Panc1 (cell line): ENCODE results near the gene PLEKHG4B. TPM values are rescaled to one million over a fixed set of nuclear protein-coding genes. Genes with fewer than 3 reads are reported as not detected.

Experiments used
- ATAC-seq: fragments of 200-7000 bp; cut with Tn5 transposase; 2 replicates; pipeline ENCODE4 v1.9.1; 2020; ENCODE audit warnings: mild to moderate bottlenecking, moderate library complexity
- BruUV-seq: library from RNA; stranded (reverse); fragments of 400-500 nt; replicated peaks from 2 replicates; lab custom pipeline; 2021; lab: Mats Ljungman, UMichigan
- CTCF ChIA-PET: fragments of 300-600 bp; sonication (Branson Sonifier 250); formaldehyde crosslinking; loops from one replicate; lab custom pipeline; 2022; ENCODE audit warnings: antibody characterized with exemption; lab: Charles Lee
- POLR2A ChIA-PET: fragments of 300-600 bp; sonication (Branson Sonifier 250); formaldehyde crosslinking; loops from one replicate; lab custom pipeline; 2022; ENCODE audit warnings: antibody characterized with exemption; lab: Charles Lee
- DNase-seq: peaks from one replicate; pipeline ENCODE4 v3.0.0-alpha.2; 2010; ENCODE audit warnings: low read depth, low spot score
- H3K27ac ChIP-seq: 2 replicates; pipeline ENCODE4 v1.5.1; 2011; ENCODE audit warnings: mild to moderate bottlenecking, low read length, inconsistent platforms
- H3K27me3 ChIP-seq: fragments of 200-500 bp; sonication (Bioruptor generic); 2 replicates; pipeline ENCODE4 v1.6.0; 2014; ENCODE audit warnings: low read length, inconsistent platforms; ENCODE audit not compliant: control insufficient read depth, insufficient read depth
- H3K36me3 ChIP-seq: fragments of 200-500 bp; sonication (Bioruptor generic); 2 replicates; pipeline ENCODE4 v1.5.1; 2014; ENCODE audit warnings: inconsistent platforms, mild to moderate bottlenecking, low read length, moderate library complexity; ENCODE audit not compliant: control insufficient read depth, insufficient read depth
- H3K4me1 ChIP-seq: 2 replicates; pipeline ENCODE4 v1.5.1; 2011; ENCODE audit warnings: inconsistent platforms, mild to moderate bottlenecking, low read length, moderate library complexity; ENCODE audit not compliant: control insufficient read depth, insufficient read depth
- H3K4me3 ChIP-seq, 2 experiments: 2 replicates each; pipeline ENCODE4 v1.5.1; 2011 to 2012; ENCODE audit warnings: low read depth in 2 of 2, low read length in 2 of 2, mild to moderate bottlenecking in 2 of 2, inconsistent platforms in 1 of 2, moderate library complexity in 1 of 2
- H3K9me3 ChIP-seq: fragments of 200-500 bp; sonication (Bioruptor generic); 2 replicates; pipeline ENCODE4 v1.5.1; 2014; ENCODE audit warnings: low read depth, mild to moderate bottlenecking, inconsistent platforms, low read length, moderate library complexity; ENCODE audit not compliant: control insufficient read depth, insufficient read depth
- POLR2AphosphoS5 ChIP-seq: IDR thresholded peaks from 2 replicates; pipeline ENCODE4 v1.6.1; 2012; ENCODE audit warnings: mild to moderate bottlenecking, low read depth, low read length, moderate library complexity
- SIN3A ChIP-seq: IDR thresholded peaks from 2 replicates; pipeline ENCODE4 v1.6.1; 2012; ENCODE audit warnings: low read depth, mild to moderate bottlenecking, low read length, moderate library complexity, borderline replicate concordance; ENCODE audit not compliant: insufficient read depth
- TCF7L2 ChIP-seq: IDR thresholded peaks from 2 replicates; pipeline ENCODE4 v1.6.1; 2011; ENCODE audit warnings: mild to moderate bottlenecking, low read depth, low read length, inconsistent platforms
- in situ Hi-C: cut with HindIII; loops from 2 replicates; pipeline ENCODE4 v1.10.0; 2016; ENCODE audit warnings: low sequenced_read_pairs, low pct_unique_long_range_greater_than_20kb
- intact Hi-C: fragments of 100-400 bp; cut with micrococcal nuclease; formaldehyde crosslinking; loops from one replicate; pipeline ENCODE4 v1.10.0; 2022; ENCODE audit not compliant: unreplicated experiment
- total RNA-seq: library from RNA; stranded (reverse); gene quantifications from one replicate; pipeline ENCODE4 v1.2.1, GENCODE V29; 2021; ENCODE audit not compliant: unreplicated experiment
- TF ChIP-seq, protein P1 (sequence below): fragments of 450-650 bp; IDR thresholded peaks from 2 replicates; pipeline ENCODE4 v1.5.1; 2017; ENCODE audit warnings: mild to moderate bottlenecking
- TF ChIP-seq, protein P2 (sequence below), 2 experiments: IDR thresholded peaks; 2 replicates each; pipeline ENCODE4 v1.6.1; 2011 to 2012; ENCODE audit warnings: low read depth in 2 of 2, control low read depth in 1 of 2, low read length in 1 of 2, mild to moderate bottlenecking in 1 of 2, moderate library complexity in 1 of 2; ENCODE audit not compliant: insufficient read depth in 1 of 2

Gene PLEKHG4B
- total RNA-seq, 1 experiment from 2014 or later = 8.9 TPM

DNA sequence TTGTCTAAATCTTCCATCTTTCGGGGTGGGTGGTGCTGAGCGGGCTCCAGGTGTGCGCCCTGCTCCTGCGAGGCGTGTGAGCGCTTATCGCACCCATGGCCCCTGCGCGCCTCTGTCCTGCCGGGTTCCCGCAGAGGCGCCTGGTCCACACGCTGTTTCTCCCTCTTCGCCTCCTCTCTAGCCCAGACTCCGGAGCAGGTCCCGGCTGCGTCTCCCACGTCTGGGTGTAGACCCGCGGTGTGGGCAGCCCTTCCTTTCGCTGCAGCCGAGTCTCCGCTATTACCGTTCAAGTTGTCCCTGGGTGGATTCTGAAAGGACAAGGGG lies 40.5 kb upstream of the PLEKHG4B start:
- Histone ChIP-seq H3K36me3 (no peaks in the 10 kb centered on the region; the same call in 1 of the 2 replicates), H3K4me3 (no peak overlapping the region), H3K27me3 (no peaks in the 10 kb centered on the region), H3K9me3 (no peaks in the 10 kb centered on the region), H3K27ac (no peak overlapping the region), H3K4me1 (peaks cover 19% of the 10 kb centered on the region)
- intact Hi-C loops = no loop called here
- POLR2A ChIA-PET = no interaction called here
- in situ Hi-C loops = no loop called here
- TF ChIP-seq, protein P1, sequence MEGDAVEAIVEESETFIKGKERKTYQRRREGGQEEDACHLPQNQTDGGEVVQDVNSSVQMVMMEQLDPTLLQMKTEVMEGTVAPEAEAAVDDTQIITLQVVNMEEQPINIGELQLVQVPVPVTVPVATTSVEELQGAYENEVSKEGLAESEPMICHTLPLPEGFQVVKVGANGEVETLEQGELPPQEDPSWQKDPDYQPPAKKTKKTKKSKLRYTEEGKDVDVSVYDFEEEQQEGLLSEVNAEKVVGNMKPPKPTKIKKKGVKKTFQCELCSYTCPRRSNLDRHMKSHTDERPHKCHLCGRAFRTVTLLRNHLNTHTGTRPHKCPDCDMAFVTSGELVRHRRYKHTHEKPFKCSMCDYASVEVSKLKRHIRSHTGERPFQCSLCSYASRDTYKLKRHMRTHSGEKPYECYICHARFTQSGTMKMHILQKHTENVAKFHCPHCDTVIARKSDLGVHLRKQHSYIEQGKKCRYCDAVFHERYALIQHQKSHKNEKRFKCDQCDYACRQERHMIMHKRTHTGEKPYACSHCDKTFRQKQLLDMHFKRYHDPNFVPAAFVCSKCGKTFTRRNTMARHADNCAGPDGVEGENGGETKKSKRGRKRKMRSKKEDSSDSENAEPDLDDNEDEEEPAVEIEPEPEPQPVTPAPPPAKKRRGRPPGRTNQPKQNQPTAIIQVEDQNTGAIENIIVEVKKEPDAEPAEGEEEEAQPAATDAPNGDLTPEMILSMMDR = no peak
- TF ChIP-seq TCF7L2 = no peak
- TF ChIP-seq, protein P2, sequence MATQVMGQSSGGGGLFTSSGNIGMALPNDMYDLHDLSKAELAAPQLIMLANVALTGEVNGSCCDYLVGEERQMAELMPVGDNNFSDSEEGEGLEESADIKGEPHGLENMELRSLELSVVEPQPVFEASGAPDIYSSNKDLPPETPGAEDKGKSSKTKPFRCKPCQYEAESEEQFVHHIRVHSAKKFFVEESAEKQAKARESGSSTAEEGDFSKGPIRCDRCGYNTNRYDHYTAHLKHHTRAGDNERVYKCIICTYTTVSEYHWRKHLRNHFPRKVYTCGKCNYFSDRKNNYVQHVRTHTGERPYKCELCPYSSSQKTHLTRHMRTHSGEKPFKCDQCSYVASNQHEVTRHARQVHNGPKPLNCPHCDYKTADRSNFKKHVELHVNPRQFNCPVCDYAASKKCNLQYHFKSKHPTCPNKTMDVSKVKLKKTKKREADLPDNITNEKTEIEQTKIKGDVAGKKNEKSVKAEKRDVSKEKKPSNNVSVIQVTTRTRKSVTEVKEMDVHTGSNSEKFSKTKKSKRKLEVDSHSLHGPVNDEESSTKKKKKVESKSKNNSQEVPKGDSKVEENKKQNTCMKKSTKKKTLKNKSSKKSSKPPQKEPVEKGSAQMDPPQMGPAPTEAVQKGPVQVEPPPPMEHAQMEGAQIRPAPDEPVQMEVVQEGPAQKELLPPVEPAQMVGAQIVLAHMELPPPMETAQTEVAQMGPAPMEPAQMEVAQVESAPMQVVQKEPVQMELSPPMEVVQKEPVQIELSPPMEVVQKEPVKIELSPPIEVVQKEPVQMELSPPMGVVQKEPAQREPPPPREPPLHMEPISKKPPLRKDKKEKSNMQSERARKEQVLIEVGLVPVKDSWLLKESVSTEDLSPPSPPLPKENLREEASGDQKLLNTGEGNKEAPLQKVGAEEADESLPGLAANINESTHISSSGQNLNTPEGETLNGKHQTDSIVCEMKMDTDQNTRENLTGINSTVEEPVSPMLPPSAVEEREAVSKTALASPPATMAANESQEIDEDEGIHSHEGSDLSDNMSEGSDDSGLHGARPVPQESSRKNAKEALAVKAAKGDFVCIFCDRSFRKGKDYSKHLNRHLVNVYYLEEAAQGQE (IDR thresholded peaks at IDR 0.05; ENCODE audit: insufficient read depth in 1 of 2, low read depth in 2 of 2, low read length in 1 of 2) = no peak
- TF ChIP-seq SIN3A = no peak
- TF ChIP-seq POLR2AphosphoS5 = no peak
- ATAC-seq (no peak), DNase-seq (no peak)
- CTCF ChIA-PET = no interaction called here
- no TSS peak for BruUV-seq

DNA sequence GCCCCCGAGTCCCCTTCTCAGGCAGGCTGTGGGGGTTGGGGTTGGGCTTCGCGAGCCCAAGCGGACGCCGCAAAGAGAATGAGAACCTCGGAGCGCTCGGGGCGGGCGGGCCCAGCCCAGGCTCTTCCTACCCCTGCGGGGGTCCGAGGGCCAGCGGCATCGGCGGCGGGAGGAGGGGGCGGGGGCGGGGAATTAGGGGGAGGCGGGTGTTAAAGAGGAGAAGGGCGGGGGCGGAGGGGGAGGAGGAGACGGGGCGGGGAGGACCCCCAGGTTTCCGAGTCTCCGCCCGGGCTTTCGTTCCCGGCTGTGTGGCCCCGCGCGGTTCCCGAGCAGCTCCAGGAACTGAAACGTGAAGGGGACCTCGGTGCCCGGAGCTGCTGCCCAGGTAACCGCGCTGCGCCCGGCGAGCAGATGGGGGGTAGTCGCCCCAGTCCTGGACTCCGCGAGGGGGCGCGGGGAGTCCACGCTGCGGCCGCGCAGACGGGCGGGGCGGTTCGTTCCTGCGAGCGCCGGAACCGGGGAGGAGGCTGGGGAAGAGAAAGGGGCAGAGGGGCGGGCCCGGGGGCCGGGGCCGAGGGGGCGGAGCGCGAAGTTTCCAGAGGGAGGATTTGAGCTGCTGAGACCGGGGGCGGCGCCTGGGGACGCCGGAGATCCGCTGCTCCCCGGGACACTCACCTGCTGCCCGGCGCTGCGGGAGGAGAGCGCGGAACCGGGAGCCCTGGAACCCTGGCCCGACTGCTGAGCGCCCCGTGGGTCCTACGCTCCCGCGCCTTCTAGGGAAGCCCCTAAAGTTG lies 38.4 kb upstream of the PLEKHG4B start:
- ChIA-PET POLR2A (no interaction called here), CTCF (interaction anchor here (0.6 kb wide), 1 partner anchor 135 kb away, joined by 3 read pairs; no protein-coding TSS in a partner anchor)
- in situ Hi-C loops (no loop called here), intact Hi-C loops (no loop called here)
- Histone ChIP-seq H3K4me1 (peaks cover 17% of the 10 kb centered on the region), H3K9me3 (no peaks in the 10 kb centered on the region), H3K36me3 (no peaks in the 10 kb centered on the region; the same call in 1 of the 2 replicates), H3K27ac (peak overlapping the region; percentile 65; the same call in 1 of the 2 replicates), H3K4me3 (peak overlapping the region; percentile 60 to 66), H3K27me3 (no peaks in the 10 kb centered on the region)
- TF ChIP-seq POLR2AphosphoS5 (no peak), SIN3A (no peak)
- TF ChIP-seq, protein P1 = peak; percentile 64
- TF ChIP-seq, protein P2 (IDR thresholded peaks at IDR 0.05; ENCODE audit: insufficient read depth in 1 of 2, low read depth in 2 of 2, low read length in 1 of 2) = no peak
- peak; percentile 95 for ATAC-seq
- BruUV-seq = no TSS peak
- DNase-seq = no peak
